Stimulated activated CD4-positive, alpha-beta T cell treated with anti-CD3 and anti-CD28 coated beads, Interleukin-15, amount 100 ng/mL, for 48 hours (primary cell): Measurements from ENCODE around the gene POU2F1.

Experiments used
- DNase-seq, 2 donors: peaks; one replicate each; pipeline ENCODE4 v3.0.0-alpha.2; 2020; ENCODE audit warnings: low read depth in 2 of 2

POU2F1 gene

GRCh38 chr1:167423684-167424619 is 203.3 kb downstream of the POU2F1 start:
- DNase-seq = no peak

DNA sequence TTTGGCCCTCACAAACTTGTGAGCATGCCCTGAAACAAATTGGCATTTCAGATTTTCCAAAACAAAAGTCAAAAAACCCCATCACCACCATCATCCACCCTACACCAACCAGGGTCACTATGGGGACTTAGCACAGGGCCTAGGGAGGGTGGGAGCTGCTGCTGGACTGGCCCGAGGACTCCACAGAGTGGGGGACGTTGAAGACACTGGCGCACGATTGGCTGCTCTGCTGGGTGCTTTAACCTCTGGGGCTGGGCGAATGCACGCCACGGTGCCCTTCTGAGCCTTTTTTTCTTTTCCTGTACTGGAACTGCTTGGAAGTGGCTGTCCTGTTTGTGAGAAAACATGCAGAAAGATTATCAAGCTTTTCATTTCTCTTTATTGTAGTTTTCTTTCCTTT is 204.8 kb downstream of the POU2F1 start:
- no peak for DNase-seq

GRCh38 chr1:167426716-167427115 is 206.0 kb downstream of the POU2F1 start:
- no peak for DNase-seq

DNA sequence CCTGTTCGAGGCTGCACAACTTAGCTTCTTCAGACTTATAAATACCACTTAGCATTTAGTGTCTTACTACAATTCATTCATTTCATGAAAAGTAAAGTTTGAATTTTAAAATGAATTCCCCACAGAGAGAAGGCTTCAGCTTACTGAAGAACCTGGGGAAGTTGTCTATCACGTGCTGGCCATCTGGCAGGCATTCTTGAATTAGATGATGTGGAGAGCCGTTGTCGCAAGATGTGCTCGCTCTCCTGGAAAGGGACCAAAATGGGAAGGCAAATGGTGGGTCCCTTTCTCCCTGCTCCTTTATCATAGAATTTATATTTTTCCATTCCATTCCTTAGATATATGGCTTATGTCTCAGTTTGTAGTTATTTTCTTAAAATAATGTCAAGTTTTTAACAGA is 207.2 kb downstream of the POU2F1 start:
- no peak for DNase-seq

- no peak for DNase-seq
These were observed 207.7 kb downstream of the POU2F1 start for GRCh38 chr1:167428395-167428794.

- DNase-seq = no peak
These were observed 208.9 kb downstream of the POU2F1 start for GRCh38 chr1:167429612-167430011.

- no peak for DNase-seq
These were observed 209.6 kb downstream of the POU2F1 start for GRCh38 chr1:167430134-167430848.

GRCh38 chr1:167430849-167431242 is 210.2 kb downstream of the POU2F1 start:
- DNase-seq = no peak

- DNase-seq = no peak
These were observed 210.7 kb downstream of the POU2F1 start for GRCh38 chr1:167431261-167431908.

DNA sequence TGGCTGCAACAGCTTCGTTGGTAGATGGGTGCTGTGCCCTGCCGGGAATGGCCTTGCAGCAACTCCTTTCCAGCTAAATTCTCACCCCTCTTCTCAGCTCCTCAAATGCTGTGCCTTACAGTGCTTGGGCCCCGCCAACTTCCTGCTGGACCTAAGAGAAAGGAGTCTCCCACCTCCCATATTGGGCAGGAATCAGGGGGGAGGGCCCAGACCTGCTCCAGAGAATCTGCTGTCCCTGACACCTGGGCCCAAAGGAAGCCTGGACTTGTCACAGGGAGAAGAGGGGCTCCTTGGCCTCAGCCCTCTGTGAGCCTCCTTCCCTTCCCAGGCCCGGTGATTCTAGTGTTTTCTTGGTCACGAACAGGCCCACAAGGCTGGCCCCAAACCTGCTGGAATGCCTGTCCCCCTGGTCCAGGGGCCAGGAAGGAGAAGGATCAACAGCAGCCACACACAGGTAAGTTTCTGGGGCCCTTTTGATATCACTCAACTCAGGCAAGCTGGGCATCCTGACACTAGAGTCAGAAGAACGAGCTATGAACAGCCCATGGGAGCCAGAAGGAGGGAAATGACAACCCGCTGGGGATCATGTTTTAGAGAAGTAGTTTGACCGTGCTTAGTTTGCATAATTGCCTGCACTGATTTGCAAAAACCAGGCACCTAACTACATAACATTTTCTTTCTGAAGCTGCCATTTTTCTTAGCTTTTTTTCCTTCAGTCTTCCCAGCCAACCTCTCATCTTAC is 211.4 kb downstream of the POU2F1 start:
- no peak for DNase-seq

DNA sequence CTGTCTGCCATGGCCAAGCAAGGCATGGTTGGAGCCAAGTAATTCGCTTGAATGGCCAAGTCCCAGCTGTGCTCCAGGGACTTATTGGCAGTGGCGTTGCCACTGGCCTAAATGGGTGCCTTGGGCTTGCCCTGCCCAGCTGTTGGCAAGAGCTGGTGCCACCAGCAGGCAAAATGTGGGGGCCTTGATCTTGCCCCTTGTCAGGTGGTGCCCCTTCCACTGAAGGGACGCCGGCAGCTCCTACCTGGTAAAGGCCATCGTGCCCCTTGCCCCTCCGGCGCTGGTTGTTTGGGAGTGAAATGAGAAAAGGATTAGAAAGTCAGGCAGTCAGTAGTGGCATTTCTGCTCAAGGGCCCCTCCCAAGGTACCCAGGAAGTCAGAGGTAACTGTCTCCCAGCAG is 212.1 kb downstream of the POU2F1 start:
- DNase-seq = no peak

GRCh38 chr1:167433884-167434283 is 213.2 kb downstream of the POU2F1 start:
- no peak for DNase-seq

DNA sequence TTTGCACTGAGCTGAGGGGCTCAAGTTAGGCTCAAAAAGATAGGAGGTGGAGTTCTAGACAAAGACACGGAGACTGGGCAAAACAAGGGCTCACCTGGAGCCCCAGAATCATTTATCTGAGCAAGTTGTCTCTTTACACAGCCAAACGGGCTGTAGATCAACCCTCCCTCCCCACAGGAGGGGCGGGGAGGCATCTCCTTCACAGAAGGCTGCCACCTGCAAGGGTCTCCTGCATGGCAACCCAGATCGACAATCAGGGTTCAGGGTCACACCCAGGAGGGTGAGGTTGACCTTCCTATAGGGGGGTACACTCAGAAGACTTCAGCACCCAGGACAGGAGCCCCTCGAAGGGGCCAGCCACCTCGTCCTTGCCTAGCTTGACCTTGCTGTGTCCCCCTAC is 213.6 kb downstream of the POU2F1 start:
- DNase-seq = no peak

DNA sequence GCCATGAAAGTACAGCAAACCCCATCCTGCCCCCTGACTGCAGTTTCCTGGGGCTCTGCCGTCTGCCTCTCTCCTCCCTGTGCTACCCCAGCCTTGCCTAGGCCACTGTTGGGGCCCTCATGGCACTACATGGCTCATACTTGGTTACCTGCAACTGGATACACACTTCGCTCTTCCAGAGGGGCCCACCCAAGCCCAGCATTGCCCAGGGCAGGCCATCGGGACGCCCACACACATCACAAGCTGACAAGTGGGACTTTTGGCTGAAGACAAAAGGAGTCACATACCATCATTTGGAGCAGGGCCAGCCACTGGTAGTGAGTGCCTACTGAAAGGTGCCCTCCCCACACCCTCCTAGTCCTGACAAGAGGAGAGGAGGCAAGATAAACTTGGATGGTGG is 214.8 kb downstream of the POU2F1 start:
- DNase-seq = no peak

DNA sequence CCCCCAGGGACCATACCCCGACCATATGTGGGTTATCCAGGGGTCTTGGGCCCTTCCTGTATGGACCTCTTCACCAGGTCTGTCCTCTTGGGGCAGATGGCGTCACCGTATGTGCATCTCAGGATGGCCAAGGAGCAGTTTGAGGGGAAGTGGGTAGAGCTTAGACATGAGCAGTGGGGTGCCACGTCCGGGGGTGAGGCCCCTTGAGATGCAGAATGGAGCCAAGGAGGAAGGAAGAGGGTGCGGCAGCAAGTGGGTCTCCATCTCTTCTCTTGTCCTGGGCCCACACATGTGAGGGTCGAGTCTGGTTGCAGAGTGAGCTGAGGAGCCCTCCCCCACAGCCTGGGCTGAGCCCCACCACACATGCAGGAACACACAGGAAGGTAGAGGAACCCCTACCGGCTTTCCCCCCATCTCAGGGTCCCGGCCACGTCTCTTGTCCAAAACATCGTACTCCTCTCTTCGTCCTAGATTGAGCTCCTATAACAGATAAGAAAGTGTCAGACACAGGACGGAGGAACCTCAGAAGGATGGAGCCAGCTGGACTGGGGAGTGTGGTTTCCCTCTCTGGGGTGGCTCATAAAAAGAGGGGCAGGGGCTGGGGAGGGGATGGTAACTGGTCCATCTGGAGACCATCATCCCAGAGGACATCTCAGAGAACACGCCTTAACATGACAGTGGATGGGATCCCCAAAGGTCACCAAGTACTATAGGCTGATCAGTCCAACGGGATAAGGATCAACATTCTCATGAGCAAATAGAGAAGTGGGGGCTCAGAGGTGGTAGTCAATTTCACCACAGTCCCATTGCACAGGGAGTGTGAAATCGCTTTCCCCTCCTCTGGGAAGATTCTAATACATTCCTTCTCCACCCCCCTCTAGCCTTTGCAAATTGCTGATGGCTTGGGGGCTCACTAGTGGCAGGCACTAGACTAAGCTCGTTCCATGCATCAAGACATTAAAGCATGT is 217.8 kb downstream of the POU2F1 start:
- DNase-seq = no peak

DNA sequence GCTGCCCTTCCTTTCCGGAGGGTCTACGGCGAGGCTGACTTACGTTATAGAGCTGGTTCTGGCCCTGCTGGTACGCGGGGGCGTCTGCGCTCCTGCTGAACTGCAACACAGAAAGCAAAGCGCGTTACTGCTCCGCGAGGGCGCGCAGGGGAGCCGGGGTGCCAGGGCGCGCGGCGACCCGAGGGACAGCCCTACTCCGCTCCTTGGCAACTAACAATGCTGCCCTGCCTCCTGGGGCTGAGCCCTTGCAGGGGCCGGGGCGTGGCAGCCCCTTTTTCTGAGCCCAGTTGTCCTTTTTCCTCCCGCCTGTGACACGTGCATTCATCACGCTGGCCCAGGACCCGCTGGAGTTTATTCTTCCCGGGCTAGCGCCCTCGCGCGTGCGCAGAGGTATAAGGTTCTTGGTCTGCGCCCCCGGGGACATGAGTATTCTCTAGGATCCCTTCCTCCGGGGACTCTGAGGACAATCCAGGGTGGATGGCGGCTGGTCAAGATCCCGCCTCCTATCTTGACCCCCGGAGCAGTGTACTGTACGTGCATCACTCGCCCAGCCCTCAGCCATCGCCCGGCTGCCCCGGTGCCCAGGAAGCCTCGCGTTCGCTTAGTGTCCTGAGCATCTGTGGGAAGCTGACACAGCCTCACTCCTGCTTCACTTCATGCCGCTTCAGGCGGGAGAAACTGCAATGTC is 218.8 kb downstream of the POU2F1 start:
- no peak for DNase-seq

DNA sequence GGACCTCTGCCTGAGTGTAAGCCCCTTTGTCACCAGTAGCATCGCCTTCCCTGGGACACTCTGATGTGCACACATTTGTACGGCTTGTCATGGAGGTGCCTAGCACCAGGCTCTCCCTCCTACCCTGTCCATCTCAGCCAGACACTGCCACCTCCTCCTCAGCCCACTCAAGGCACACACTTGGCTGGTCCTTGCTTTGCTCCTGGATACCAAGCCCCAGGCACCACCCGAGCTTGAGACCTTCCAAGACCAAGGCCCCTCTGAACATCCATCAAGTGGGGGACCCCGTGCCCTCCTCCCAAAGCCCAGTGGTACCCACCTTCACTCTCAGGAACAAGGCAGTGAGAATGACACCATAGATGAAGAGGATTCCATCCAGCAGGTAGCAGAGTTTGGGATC is 219.7 kb downstream of the POU2F1 start:
- no peak for DNase-seq

DNA sequence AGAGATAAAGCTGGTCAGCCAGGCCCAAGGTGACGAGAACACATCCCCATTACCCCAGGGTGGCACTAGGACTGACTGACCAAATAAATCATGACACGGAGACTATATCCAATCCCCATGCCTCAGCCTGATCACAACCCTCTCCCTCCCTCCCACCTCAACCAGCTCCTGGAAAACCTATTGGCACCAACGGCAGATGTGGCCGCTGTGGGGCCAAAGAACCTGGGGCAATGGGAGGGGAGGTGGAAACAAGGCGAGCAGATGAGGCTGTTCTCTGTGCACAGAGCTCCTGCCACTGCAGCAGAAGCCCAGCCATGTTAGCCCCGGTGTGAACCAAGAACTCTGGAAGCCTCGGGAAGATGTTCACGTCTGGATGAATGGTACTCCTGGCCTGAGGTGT is 220.1 kb downstream of the POU2F1 start:
- no peak for DNase-seq

DNA sequence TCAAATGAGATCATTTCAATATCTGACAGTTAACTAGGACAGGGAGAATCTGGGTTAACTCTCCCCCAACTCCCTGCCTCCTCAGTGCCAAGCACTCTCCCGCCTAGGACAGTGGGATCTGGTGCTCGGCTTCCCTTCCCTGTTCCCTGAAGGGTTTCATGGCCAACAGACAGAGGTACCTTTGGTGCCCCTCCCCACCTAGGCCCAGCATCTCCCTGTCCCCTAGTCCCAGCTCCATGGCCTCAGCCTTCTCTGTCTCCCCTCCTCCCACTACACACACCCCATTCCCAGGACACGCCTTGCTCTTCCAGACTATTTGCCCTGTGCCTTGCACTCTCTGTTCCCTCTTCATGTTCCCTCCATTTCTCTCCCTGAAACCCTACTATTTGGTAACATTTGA is 220.5 kb downstream of the POU2F1 start:
- DNase-seq = no peak
